ENCODE measurements around the gene RPS6KA5.

RPS6KA5 gene

GRCh38 chr14:90811641-90812040 lies 248.8 kb downstream of the RPS6KA5 start:
- Histone ChIP-seq H3K4me2 (ENCODE audit: insufficient read depth, low read length) (no peak overlapping the region), H3K9me3 (ENCODE audit: insufficient read depth, low read length, severe bottlenecking) (no peaks in the 10 kb centered on the region), H3K4me3 (ENCODE audit: low read depth in 1 of 2, low read length in 2 of 2) (no peak overlapping the region), H3K4me1 (ENCODE audit: insufficient read depth, low read length) (peaks cover 12% of the 10 kb centered on the region), H3K36me3 (ENCODE audit: insufficient read depth, low read length) (no peaks in the 10 kb centered on the region), H3K27me3 (ENCODE audit: insufficient read depth, low read length, poor library complexity) (peaks cover 7% of the 10 kb centered on the region), H4K20me1 (ENCODE audit: insufficient read depth, low read length) (peaks cover under 1% of the 10 kb centered on the region; the same call in 1 of the 2 replicates), H3K79me2 (ENCODE audit: insufficient read depth, low read length) (no peaks in the 10 kb centered on the region), H2AFZ (ENCODE audit: low read depth, low read length) (no peak overlapping the region), H3K9ac (ENCODE audit: low read depth, low read length) (no peak overlapping the region), H3K27ac (ENCODE audit: low read length) (no peak overlapping the region)
- ATAC-seq (ENCODE audit: insufficient read depth, low read depth) (no peak), DNase-seq (no peak)
- TF ChIP-seq EZH2 (IDR thresholded peaks at IDR 0.05; ENCODE audit: borderline replicate concordance, low read depth, low read length, severe bottlenecking) (no peak), CTCF (IDR thresholded peaks at IDR 0.05; ENCODE audit: borderline replicate concordance, extremely low read depth, low read length, poor library complexity, severe bottlenecking) (no peak)

GRCh38 chr14:90810806-90811205 lies 249.6 kb downstream of the RPS6KA5 start:
- TF ChIP-seq EZH2 (IDR thresholded peaks at IDR 0.05; ENCODE audit: borderline replicate concordance, low read depth, low read length, severe bottlenecking) (no peak), CTCF (IDR thresholded peaks at IDR 0.05; ENCODE audit: borderline replicate concordance, extremely low read depth, low read length, poor library complexity, severe bottlenecking) (no peak)
- Histone ChIP-seq H2AFZ (ENCODE audit: low read depth, low read length) (no peak overlapping the region), H3K27ac (ENCODE audit: low read length) (no peak overlapping the region), H3K79me2 (ENCODE audit: insufficient read depth, low read length) (no peaks in the 10 kb centered on the region), H3K27me3 (ENCODE audit: insufficient read depth, low read length, poor library complexity) (peaks cover 6% of the 10 kb centered on the region), H3K4me2 (ENCODE audit: insufficient read depth, low read length) (no peak overlapping the region), H3K9me3 (ENCODE audit: insufficient read depth, low read length, severe bottlenecking) (no peaks in the 10 kb centered on the region), H3K4me1 (ENCODE audit: insufficient read depth, low read length) (peaks cover 11% of the 10 kb centered on the region; the same call in 1 of the 2 replicates), H3K36me3 (ENCODE audit: insufficient read depth, low read length) (no peaks in the 10 kb centered on the region), H3K4me3 (ENCODE audit: low read depth in 1 of 2, low read length in 2 of 2) (no peak overlapping the region), H4K20me1 (ENCODE audit: insufficient read depth, low read length) (0 out of 2 replicates have a peak, but pooled peaks cover 3% of the 10 kb centered on the region), H3K9ac (ENCODE audit: low read depth, low read length) (no peak overlapping the region)
- ATAC-seq (ENCODE audit: insufficient read depth, low read depth) (no peak), DNase-seq (no peak)

- Histone ChIP-seq H3K27me3 (ENCODE audit: insufficient read depth, low read length, poor library complexity) (peaks cover 4% of the 10 kb centered on the region), H3K9ac (ENCODE audit: low read depth, low read length) (no peak overlapping the region), H3K4me2 (ENCODE audit: insufficient read depth, low read length) (no peak overlapping the region)
These were observed 250.7 kb downstream of the RPS6KA5 start for GRCh38 chr14:90809530-90810312.

More at GRCh38 chr14:90809530-90810312, 250.7 kb downstream of the RPS6KA5 start:
- 0 out of 2 replicates have a peak, but pooled peaks cover 3% of the 10 kb centered on the region for H4K20me1 ChIP-seq (ENCODE audit: insufficient read depth, low read length)
- no peak overlapping the region for H3K4me3 ChIP-seq (ENCODE audit: low read depth in 1 of 2, low read length in 2 of 2)
- DNase-seq (no peak), ATAC-seq (ENCODE audit: insufficient read depth, low read depth) (no peak)
- TF ChIP-seq EZH2 (IDR thresholded peaks at IDR 0.05; ENCODE audit: borderline replicate concordance, low read depth, low read length, severe bottlenecking) (no peak), CTCF (IDR thresholded peaks at IDR 0.05; ENCODE audit: borderline replicate concordance, extremely low read depth, low read length, poor library complexity, severe bottlenecking) (no peak)
- no peaks in the 10 kb centered on the region for H3K36me3 ChIP-seq (ENCODE audit: insufficient read depth, low read length)
- H2AFZ ChIP-seq (ENCODE audit: low read depth, low read length): no peak overlapping the region
- H3K27ac ChIP-seq (ENCODE audit: low read length): no peak overlapping the region
- H3K79me2 ChIP-seq (ENCODE audit: insufficient read depth, low read length): no peaks in the 10 kb centered on the region
- H3K9me3 ChIP-seq (ENCODE audit: insufficient read depth, low read length, severe bottlenecking): no peaks in the 10 kb centered on the region
- H3K4me1 ChIP-seq (ENCODE audit: insufficient read depth, low read length): 0 out of 2 replicates have a peak, but pooled peaks cover under 1% of the 10 kb centered on the region
